A673 (cell line): ENCODE data around the gene PLA2G4A. TPM values are rescaled to one million over a fixed set of nuclear protein-coding genes. Genes with fewer than 3 reads are reported as not detected.

Experiments
- BruUV-seq: library from RNA; stranded (reverse); fragments of 400-500 nt; replicated peaks from 2 replicates; lab custom pipeline; 2021; lab: Mats Ljungman, UMichigan
- CTCF ChIA-PET: fragments of 300-600 bp; sonication (Branson Sonifier 250); formaldehyde crosslinking; loops from one replicate; lab custom pipeline; 2022; ENCODE audit warnings: antibody characterized with exemption; lab: Charles Lee
- POLR2A ChIA-PET: fragments of 300-600 bp; sonication (Branson Sonifier 250); formaldehyde crosslinking; loops from one replicate; lab custom pipeline; 2022; ENCODE audit warnings: antibody characterized with exemption; ENCODE audit not compliant: low non-redundant PET; lab: Charles Lee
- DNase-seq: peaks from one replicate; pipeline ENCODE4 v3.0.0-alpha.2; 2015; ENCODE audit warnings: low spot score
- H3K27ac ChIP-seq: fragments of 200-600 bp; sonication (generic); 2 replicates; pipeline ENCODE4 v1.5.1; 2016; ENCODE audit warnings: mixed run types, low read depth, mild to moderate bottlenecking, mixed read lengths, antibody characterized with exemption, low read length; ENCODE audit not compliant: poor library complexity, severe bottlenecking
- H3K27me3 ChIP-seq: fragments of 200-600 bp; sonication (generic); replicated peaks from 2 replicates; pipeline ENCODE4 v1.6.1; 2017; ENCODE audit warnings: mixed run types, low read depth, mild to moderate bottlenecking, mixed read lengths, antibody characterized with exemption, low read length; ENCODE audit not compliant: insufficient read depth, poor library complexity
- H3K36me3 ChIP-seq: fragments of 200-600 bp; sonication (generic); 2 replicates; pipeline ENCODE4 v1.6.1; 2016; ENCODE audit warnings: mixed run types, mild to moderate bottlenecking, mixed read lengths, antibody characterized with exemption, low read length; ENCODE audit not compliant: insufficient read depth, poor library complexity, severe bottlenecking
- H3K4me1 ChIP-seq: fragments of 200-600 bp; sonication (generic); 2 replicates; pipeline ENCODE4 v1.6.1; 2017; ENCODE audit warnings: mixed run types, mild to moderate bottlenecking, mixed read lengths, antibody characterized with exemption, low read length; ENCODE audit not compliant: insufficient read depth, poor library complexity, severe bottlenecking
- H3K4me3 ChIP-seq: fragments of 200-600 bp; sonication (generic); 2 replicates; pipeline ENCODE4 v1.5.1; 2016; ENCODE audit warnings: low read depth, mixed run types, mild to moderate bottlenecking, mixed read lengths, low read length; ENCODE audit not compliant: poor library complexity, severe bottlenecking
- H3K9me3 ChIP-seq: fragments of 200-600 bp; sonication (generic); 2 replicates; pipeline ENCODE4 v1.6.1; 2016; ENCODE audit warnings: mixed run types, low read depth, mild to moderate bottlenecking, mixed read lengths, antibody characterized with exemption, low read length; ENCODE audit not compliant: poor library complexity, severe bottlenecking
- CTCF ChIP-seq: fragments of 300-800, 200-600 bp; sonication (generic); conservative IDR thresholded peaks from 2 replicates; pipeline ENCODE4 v1.5.1; 2017; ENCODE audit warnings: low read depth, mild to moderate bottlenecking, antibody characterized with exemption, low read length, moderate library complexity, mixed read lengths
- EZH2 ChIP-seq: fragments of 200-600 bp; sonication (generic); IDR thresholded peaks from 2 replicates; pipeline ENCODE4 v1.6.1; 2017; ENCODE audit warnings: borderline replicate concordance, low read depth, mild to moderate bottlenecking, mixed read lengths, antibody characterized with exemption, low read length; ENCODE audit not compliant: poor library complexity, severe bottlenecking
- intact Hi-C: fragments of 100-400 bp; cut with micrococcal nuclease; formaldehyde crosslinking; loops from one replicate; pipeline ENCODE4 v1.10.0; 2022; ENCODE audit not compliant: unreplicated experiment
- total RNA-seq: library from RNA; stranded (reverse); gene quantifications from 2 replicates; pipeline ENCODE4 v1.2.3, GENCODE V29; 2021

Gene PLA2G4A
- total RNA-seq, 1 experiment from 2014 or later = 34.4 TPM

DNA sequence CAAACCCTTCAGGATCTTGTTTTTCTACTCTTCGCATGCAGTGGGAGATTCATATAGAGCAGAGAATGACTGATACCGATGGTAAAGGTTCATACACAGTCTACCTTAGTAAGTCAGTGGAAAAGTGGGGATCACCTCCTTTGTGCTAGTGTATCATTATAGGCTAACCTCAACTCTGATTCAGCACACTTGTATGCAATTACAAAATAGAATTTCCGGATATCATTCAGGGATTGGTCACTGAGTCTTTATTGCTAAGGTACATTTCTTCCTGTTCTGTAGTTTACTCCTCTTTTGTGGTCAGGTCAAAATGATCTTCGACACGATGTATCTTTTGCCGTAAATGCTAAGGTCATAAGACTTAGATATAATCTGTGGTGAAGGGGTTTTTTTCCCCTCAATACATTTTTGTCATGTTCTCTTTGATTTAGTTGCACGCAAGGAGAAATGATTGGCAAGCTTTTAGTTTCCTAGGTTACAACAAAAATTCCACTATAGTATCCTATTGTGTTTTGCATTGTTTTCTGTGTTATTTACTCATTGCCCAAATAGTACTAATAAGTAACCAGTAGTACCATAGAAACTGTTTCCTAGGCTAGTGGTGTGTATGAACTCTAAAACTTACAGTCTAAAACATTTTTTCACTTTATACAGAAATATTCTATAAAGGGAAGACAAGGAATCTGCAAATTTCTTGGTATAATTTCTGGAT lies 35.7 kb upstream of the PLA2G4A start:
- H3K27ac ChIP-seq = no peak overlapping the region
- no peak overlapping the region for H3K4me3 ChIP-seq
- intact Hi-C loops = no loop called here
- POLR2A ChIA-PET = no interaction called here
- no peaks in the 10 kb centered on the region for H3K4me1 ChIP-seq
- no TSS peak for BruUV-seq
- no peak for DNase-seq
- H3K27me3 ChIP-seq = no peaks in the 10 kb centered on the region
- TF ChIP-seq EZH2 = no peak
- TF ChIP-seq CTCF = no peak
- H3K9me3 ChIP-seq = no peaks in the 10 kb centered on the region
- CTCF ChIA-PET = no interaction called here
- H3K36me3 ChIP-seq = no peaks in the 10 kb centered on the region

DNA sequence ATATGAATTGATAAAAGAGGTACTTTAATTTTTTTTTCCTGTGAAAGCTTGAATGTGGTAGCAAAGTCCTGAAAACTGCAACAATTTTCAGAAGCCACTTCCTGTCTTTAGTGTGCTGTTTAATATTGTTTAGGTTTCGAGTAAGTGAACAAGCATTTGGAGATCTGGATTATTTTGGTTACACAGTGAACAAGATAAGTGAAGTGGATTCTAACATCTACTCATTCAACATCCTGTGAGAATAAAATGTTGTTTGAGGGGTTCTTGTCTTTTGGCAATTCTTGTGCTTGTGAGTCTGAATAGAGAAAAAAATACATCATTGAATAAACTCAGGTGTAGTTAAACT lies 35.2 kb upstream of the PLA2G4A start:
- H3K4me1 ChIP-seq = no peaks in the 10 kb centered on the region
- intact Hi-C loops = no loop called here
- H3K9me3 ChIP-seq = no peaks in the 10 kb centered on the region
- TF ChIP-seq EZH2 = no peak
- TF ChIP-seq CTCF = no peak
- no peak overlapping the region for H3K4me3 ChIP-seq
- H3K36me3 ChIP-seq = no peaks in the 10 kb centered on the region
- H3K27me3 ChIP-seq = no peaks in the 10 kb centered on the region
- ChIA-PET CTCF (no interaction called here), POLR2A (no interaction called here)
- no peak overlapping the region for H3K27ac ChIP-seq
- no TSS peak for BruUV-seq
- DNase-seq = no peak

GRCh38 chr1:186798960-186799688 lies 29.6 kb upstream of the PLA2G4A start:
- BruUV-seq = no TSS peak
- TF ChIP-seq EZH2 = no peak
- no peak for TF ChIP-seq CTCF
- Histone ChIP-seq H3K9me3 (no peaks in the 10 kb centered on the region), H3K4me3 (no peak overlapping the region), H3K27ac (no peak overlapping the region), H3K36me3 (no peaks in the 10 kb centered on the region), H3K4me1 (no peaks in the 10 kb centered on the region), H3K27me3 (no peaks in the 10 kb centered on the region)
- intact Hi-C loops = no loop called here
- DNase-seq = no peak
- ChIA-PET CTCF (no interaction called here), POLR2A (no interaction called here)
